GM18511 (cell line): Measurements from ENCODE around the gene PRAMEF1.
"Not testable (repeated sequence)": the region's sequence is repeated elsewhere in the genome, so short reads cannot be mapped to it uniquely, and the experiment has no call there.

Experiments
- ATAC-seq: cut with Tn5 transposase; IDR thresholded peaks from one replicate; pipeline ENCODE4 v1.9.1; 2021; ENCODE audit warnings: mild to moderate bottlenecking, moderate library complexity; ENCODE audit not compliant: unreplicated experiment

Gene PRAMEF1, protein sequence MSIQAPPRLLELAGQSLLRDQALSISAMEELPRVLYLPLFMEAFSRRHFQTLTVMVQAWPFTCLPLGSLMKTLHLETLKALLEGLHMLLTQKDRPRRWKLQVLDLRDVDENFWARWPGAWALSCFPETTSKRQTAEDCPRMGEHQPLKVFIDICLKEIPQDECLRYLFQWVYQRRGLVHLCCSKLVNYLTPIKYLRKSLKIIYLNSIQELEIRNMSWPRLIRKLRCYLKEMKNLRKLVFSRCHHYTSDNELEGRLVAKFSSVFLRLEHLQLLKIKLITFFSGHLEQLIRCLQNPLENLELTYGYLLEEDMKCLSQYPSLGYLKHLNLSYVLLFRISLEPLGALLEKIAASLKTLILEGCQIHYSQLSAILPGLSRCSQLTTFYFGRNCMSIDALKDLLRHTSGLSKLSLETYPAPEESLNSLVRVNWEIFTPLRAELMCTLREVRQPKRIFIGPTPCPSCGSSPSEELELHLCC

GRCh38 chr1:12791097-12791496 lies at the start of gene PRAMEF1:
Gene PRAMEF1, plus strand, starts transcription at chr1:12791397. Its CDS starts 1,831 bp downstream, at chr1:12793228.
- not testable (repeated sequence) for ATAC-seq

- ATAC-seq: no peak
Observed at GRCh38 chr1:12741946-12742345, 49.3 kb upstream of the PRAMEF1 start.

DNA sequence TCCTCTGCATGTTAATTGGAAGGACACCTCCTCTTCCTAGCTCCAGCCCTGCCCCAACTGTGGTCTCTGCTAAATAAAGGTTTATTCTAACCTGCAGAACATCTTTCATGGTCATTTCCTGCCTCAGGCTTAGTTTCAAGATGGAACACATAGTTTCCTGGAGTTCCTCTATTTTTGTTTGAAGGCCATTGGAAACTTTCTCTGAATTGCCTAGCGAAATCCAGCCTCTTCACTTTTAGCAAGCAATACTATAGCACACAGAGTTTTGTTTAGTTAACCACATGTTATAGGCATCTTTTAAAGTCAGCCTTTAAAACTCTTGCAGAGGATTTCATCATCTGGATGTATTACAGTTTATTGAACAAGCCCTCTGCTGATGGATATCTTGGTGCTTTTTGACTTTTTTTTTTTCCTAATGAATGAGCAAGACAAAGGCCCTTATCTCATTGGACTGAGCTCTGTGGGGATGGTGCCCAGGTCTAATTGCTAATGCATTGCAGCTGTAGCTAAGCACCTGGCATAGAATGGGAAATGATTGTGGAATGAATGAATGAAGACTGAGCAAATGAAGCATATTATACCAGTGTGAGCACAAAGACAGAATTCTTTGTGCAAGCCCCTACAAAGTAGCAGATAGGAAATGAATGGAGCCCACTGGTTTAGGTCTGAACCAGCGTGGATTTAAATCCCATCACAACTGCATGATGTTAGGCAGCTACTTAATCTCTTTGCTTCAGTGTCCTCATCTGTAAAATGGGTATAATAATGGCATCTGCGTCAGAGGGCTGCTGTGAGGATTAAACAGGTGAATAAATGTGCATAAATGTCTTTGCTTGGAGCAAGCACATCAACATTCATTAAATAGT lies 45.8 kb upstream of the PRAMEF1 start:
- no peak for ATAC-seq

DNA sequence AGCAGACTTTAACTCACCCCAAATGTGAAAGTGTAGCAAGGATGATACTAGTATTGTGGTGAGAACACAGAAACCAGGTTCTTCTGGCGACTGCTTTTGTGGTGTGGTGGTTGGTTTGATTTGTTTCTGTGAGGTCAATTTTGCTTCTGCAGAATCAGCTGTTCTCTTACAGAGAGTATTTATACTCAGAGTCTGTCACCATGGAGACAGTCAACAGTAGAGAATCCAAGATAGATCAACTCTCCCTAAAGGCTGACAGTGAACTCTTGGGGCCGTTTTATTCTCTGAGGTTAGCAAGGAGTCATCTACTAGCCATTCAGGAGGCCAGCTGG lies 45.2 kb upstream of the PRAMEF1 start, which contains the start of gene CFAP107:
CFAP107 (plus strand) TSS at position 209 of the 332 bp plus-strand sequence. CDS start 231 bp downstream, outside the sequence.
- ATAC-seq: no peak

DNA sequence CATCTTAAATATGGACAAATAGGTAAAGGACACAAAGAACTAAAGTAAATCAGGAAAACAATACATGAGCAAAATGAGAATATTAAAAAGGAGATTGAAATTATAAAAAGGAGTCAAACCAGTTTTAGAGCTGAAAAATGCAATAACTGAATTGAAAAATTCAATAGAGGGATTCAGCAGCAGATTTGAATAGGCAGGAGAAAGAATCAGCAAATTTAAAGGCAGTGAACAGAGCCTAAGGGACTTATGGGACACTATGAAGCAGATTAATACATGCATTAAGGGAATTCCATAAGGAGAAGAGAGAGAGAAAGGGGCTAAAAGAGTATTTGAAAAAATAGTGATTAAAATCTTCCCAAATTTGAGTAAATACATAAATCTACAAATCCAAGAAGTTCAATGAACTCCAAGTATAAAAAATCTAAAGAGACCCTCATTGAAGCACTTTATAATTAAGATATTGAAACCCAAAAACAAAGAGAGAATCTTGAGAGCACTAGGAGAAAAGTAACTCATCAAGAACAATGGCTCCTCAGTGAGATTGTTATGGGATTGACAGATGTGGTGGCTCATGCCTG lies 42.3 kb upstream of the PRAMEF1 start:
- no peak for ATAC-seq

DNA sequence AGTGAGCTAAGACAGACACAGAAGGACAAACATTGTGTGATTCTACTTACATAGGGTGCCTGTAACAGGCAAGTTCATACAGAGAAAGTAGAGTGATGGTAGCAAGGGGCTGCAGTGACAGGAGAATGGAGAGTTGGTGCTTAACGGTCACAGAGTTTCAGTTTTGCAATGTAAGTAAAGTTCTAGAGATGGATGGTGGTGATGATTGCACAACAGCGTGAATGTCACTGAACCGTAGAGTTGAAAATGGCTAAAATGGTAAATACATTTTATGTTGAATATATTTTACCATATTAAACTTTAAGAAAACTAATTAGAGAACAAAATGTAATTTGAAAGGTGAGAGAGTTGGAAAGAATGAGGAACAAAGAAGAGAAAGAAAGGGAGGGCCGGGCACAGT lies 36.5 kb upstream of the PRAMEF1 start:
- no peak for ATAC-seq

DNA sequence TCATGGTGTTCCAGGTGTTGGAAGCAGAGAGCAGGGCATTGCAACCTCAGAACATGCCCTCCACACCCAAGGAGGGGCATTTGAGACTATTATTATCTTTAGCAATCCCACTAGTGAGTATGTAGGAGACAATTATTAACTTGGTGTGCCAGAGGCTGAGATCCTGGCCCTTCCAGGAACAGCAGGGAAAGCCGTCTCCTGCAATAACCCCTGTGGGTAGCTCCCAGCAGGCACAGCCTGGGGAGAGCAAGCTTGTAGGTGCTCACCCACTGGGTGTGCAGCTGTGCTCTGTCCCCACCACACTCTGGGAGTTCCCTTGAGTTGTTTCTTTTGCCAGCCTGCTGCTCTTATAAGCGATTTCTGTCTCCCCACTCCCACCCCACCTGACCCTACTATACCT lies 34.9 kb upstream of the PRAMEF1 start:
- no peak for ATAC-seq

DNA sequence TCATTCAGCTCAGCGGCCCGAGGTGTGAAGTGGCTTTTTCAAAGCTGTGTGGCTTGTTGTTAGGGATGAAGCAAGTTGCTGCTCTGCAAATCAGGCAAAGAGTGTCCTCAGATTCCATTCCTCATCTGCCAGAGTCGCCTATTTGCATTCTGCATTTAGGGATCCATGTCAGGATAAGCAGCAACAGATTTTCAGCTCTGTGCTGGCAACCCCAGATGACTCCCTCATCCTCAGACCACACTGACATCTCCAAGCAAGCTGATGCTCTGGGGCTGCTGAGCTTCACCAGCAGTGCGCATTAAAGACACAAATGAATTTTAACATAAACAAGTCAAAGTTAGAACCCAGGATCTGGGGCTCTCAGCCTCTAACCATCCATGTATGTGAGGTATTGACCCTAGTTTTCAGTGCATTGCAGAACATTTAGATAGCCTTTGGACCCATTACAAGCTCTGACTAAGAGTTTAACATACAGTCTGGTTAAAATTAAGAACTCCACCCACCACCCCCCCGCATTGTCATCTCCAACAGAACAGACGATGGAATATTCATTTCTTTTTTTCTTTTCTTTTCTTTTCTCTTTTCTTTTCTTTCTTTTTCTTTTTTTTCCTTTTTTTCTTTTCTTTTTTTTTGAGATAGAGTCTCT lies 34.3 kb upstream of the PRAMEF1 start:
- ATAC-seq: no peak

- ATAC-seq: no peak
Observed at GRCh38 chr1:12757836-12758235, 33.4 kb upstream of the PRAMEF1 start.

DNA sequence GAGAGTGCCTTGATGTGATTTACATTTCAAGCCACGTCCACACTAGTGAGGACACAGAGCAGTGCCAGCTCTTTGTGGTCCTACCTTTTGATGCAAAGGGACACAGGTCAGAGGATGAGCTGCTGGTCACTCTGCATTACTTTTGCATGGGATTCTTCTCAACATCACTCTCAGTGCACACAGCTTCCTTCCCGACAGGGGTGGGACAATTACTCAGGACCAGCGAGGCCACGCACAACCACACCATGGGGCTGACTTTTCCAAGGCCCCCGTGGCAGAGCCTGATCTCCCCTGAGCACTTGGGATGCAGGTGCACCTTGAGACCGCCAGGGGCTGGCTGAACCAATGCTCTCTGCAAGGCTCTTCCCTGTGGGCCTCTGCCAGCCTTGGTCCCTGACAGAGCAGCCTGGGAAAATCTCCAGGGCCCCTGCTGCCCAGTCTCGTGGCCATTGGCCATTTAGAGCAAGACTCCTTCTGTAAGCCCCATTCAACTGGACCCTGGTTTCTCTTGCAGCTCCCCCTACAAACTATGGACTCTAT lies 30.9 kb upstream of the PRAMEF1 start:
- ATAC-seq: no peak

GRCh38 chr1:12761781-12762180 lies 29.4 kb upstream of the PRAMEF1 start:
- no peak for ATAC-seq

DNA sequence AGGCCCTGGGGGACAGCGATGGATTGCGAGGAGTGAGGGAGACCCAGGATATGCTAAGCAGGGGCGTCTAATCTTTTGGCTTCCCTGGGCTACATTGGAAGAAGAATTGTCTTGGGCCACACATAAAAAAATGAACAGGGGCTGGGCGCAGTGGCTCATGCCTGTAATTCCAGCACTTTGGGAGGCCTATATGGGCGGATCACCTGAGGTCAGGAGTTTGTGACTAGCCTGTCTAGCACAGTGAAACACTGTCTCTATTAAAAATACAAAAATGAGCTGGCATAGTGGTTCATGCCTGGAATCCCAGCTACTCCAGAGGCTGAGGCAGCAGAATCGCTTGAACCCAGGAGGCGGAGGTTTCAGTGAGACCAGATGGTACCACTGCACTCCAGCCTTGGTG lies 28.4 kb upstream of the PRAMEF1 start:
- no peak for ATAC-seq

- ATAC-seq: no peak
Observed at GRCh38 chr1:12763479-12763878, 27.7 kb upstream of the PRAMEF1 start.

GRCh38 chr1:12764016-12764415 lies 27.2 kb upstream of the PRAMEF1 start:
- ATAC-seq: no peak

- no peak for ATAC-seq
Observed at GRCh38 chr1:12769031-12769430, 22.2 kb upstream of the PRAMEF1 start.

DNA sequence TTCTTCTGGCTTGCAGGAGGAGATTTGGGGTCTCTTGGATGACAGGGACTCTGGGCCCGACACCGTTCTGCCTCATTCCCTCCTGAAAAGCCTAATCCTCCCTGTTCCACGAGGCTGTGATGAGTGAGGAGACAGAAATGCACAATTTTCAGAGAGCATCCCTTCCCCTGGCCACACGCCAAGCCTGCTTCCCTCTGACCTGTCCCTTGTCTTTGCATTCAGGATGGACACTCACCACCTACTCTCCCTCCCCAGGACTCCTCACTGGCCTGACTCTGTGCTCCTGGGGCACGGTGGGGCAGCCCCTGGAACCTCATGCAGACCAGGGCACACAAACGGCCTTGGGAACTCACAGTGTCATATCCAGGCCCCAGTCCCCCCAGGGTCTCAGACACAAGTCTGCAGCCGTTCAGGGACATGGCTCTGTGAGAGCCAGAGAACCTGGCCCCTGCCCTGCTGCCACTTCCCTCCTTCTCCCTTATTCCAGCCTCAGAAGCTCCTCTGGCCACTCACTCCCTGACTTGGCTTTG lies 21.2 kb upstream of the PRAMEF1 start:
- no peak for ATAC-seq

- no peak for ATAC-seq
Observed at GRCh38 chr1:12770620-12771019, 20.6 kb upstream of the PRAMEF1 start.

DNA sequence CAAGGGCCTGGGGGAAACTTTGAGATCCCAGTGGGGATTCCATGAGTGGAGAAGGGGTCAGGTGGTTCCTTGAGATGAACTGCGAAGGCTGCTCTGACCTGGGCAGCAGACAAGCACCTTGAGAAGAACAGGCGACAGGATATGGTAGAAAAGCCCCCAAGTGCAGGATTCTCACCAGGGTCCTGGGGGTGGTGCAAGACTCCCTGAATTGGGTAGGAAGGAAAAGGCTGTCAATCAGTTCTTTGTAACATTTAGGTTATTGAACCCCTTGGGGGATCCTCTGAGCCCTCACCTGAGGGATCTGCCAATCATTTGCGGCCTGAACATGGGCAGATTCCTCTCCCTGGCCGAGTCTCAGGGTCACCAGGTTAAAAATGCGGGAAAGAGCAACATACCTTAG lies 20.0 kb upstream of the PRAMEF1 start:
- no peak for ATAC-seq

DNA sequence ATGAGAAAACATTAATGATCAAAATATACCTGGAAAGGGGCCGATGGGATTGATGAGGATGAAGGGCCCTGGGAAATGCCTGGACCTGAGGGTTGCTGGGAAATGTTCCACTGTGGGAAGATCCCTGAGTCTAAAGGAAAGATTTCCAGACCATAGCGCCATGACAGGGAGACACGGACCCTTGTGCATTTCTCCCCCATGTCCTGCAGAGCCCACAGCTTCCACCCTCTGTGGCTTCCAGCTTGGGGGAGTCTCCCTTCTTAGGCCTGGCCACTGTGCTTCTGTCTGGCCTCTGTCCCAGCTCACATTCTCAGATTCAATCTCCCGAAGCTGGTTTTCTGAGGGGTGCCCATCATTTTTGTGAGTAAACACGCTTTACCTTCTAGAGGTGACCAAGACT lies 18.7 kb upstream of the PRAMEF1 start:
- no peak for ATAC-seq

GRCh38 chr1:12773438-12773837 lies 17.8 kb upstream of the PRAMEF1 start, which contains the start of gene PRAMEF12:
Gene PRAMEF12, plus strand, starts transcription at chr1:12773738. Its CDS starts 1,130 bp downstream, at chr1:12774868.
- ATAC-seq: no peak
